GM12878 (cell line): ENCODE results near the gene MFAP3L. TPM values are rescaled to one million over a fixed set of nuclear protein-coding genes. Genes with fewer than 3 reads are reported as not detected.

Experiments
- ATAC-seq: fragments of 200-7000 bp; cut with Tn5 transposase; 3 replicates; pipeline ENCODE4 v1.9.1; 2020; ENCODE audit warnings: mild to moderate bottlenecking, moderate library complexity
- BruUV-seq: library from RNA; stranded (reverse); fragments of 400-500 nt; replicated peaks from 2 replicates; lab custom pipeline; 2021; lab: Mats Ljungman, UMichigan
- CTCF ChIA-PET: fragments of 300-600 bp; sonication (Branson Sonifier 250); formaldehyde crosslinking; extraction: SDS; loops from one replicate; lab custom pipeline; 2021; ENCODE audit warnings: inconsistent platforms; lab: Yijun Ruan, JAX
- POLR2A ChIA-PET: fragments of 350-600 bp; formaldehyde crosslinking; extraction: SDS; loops from one replicate; lab custom pipeline; 2021; ENCODE audit warnings: inconsistent platforms; lab: Charles Lee
- RAD21 ChIA-PET: fragments of 300-600 bp; sonication (Branson Sonifier 250); formaldehyde crosslinking; loops from one replicate; lab custom pipeline; 2023; ENCODE audit warnings: antibody characterized with exemption; ENCODE audit not compliant: unreplicated experiment; lab: Charles Lee
- SMC1A ChIA-PET: fragments of 300-600 bp; sonication (Branson Sonifier 250); formaldehyde crosslinking; loops from one replicate; lab custom pipeline; 2023; ENCODE audit not compliant: unreplicated experiment, uncharacterized antibody; lab: Charles Lee
- DNase-seq: peaks from one replicate; pipeline ENCODE4 v3.0.0-alpha.2; 2011; ENCODE audit warnings: low read depth, low spot score
- FAIRE-seq: peaks from 3 replicates; lab custom pipeline; 2011; peaks lifted over from hg19 to GRCh38; lab: Jason Lieb, UNC
- H2AFZ ChIP-seq: 2 replicates; pipeline ENCODE4 v1.6.0; 2011; ENCODE audit warnings: low read depth, low read length, control low read depth; ENCODE audit not compliant: control insufficient read depth
- H3K27ac ChIP-seq: 2 replicates; pipeline ENCODE4 v1.5.1; 2011; ENCODE audit warnings: control low read depth; ENCODE audit not compliant: control insufficient read depth, insufficient read depth
- H3K27me3 ChIP-seq, 2 experiments: replicated peaks in 1 of 2; 2 replicates each; pipeline versions ENCODE4 v1.6.0 to v1.6.1; 2011; ENCODE audit warnings: low read length in 1 of 2; ENCODE audit not compliant: control insufficient read depth in 2 of 2, insufficient read depth in 2 of 2
- H3K36me3 ChIP-seq, 2 experiments: 2 replicates each; pipeline ENCODE4 v1.5.1; 2011; ENCODE audit warnings: low read length in 1 of 2; ENCODE audit not compliant: control insufficient read depth in 2 of 2, insufficient read depth in 2 of 2
- H3K4me1 ChIP-seq: 2 replicates; pipeline ENCODE4 v1.6.1; 2011; ENCODE audit warnings: mild to moderate bottlenecking, low read length, moderate library complexity, mixed read lengths; ENCODE audit not compliant: control insufficient read depth, insufficient read depth
- H3K4me2 ChIP-seq: 2 replicates; pipeline ENCODE4 v1.6.0; 2011; ENCODE audit warnings: control low read depth; ENCODE audit not compliant: control insufficient read depth, insufficient read depth
- H3K4me3 ChIP-seq: fragments of 200-600 bp; sonication (generic); 2 replicates; pipeline ENCODE4 v1.5.1; 2016
- H3K79me2 ChIP-seq: 2 replicates; pipeline ENCODE4 v1.6.0; 2011; ENCODE audit warnings: low read length; ENCODE audit not compliant: control insufficient read depth, insufficient read depth
- H3K9ac ChIP-seq: 2 replicates; pipeline ENCODE4 v1.8.0; 2011; ENCODE audit warnings: low read length, control low read depth, mixed read lengths; ENCODE audit not compliant: control insufficient read depth, insufficient read depth
- H3K9me3 ChIP-seq: replicated peaks from 3 replicates; pipeline ENCODE4 v1.5.1; 2011; ENCODE audit warnings: mild to moderate bottlenecking, low read length; ENCODE audit not compliant: control insufficient read depth, insufficient read depth
- H4K20me1 ChIP-seq: 2 replicates; pipeline ENCODE4 v1.6.0; 2011; ENCODE audit not compliant: control insufficient read depth, insufficient read depth
- BHLHE40 ChIP-seq, 2 experiments: fragments of 450-650 bp in 1 of 2; IDR thresholded peaks; 2 replicates each; pipeline ENCODE4 v1.6.1; 2011 to 2017; ENCODE audit warnings: low read depth in 2 of 2, borderline replicate concordance in 1 of 2, improper control_type of control experiment in 1 of 2, low read length in 1 of 2, mild to moderate bottlenecking in 1 of 2
- CBFB ChIP-seq: IDR thresholded peaks from 2 replicates; pipeline ENCODE4 v1.6.1; 2016; ENCODE audit warnings: antibody characterized with exemption, low read depth
- CHD1 ChIP-seq: IDR thresholded peaks from 2 replicates; pipeline ENCODE4 v1.6.1; 2012; ENCODE audit warnings: low read depth, low read length, improper control_type of control experiment
- FOXM1 ChIP-seq: IDR thresholded peaks from 2 replicates; pipeline ENCODE4 v1.6.1; 2012; ENCODE audit warnings: low read depth, mild to moderate bottlenecking, inconsistent platforms, low read length, moderate library complexity
- JUND ChIP-seq: IDR thresholded peaks from 2 replicates; pipeline ENCODE4 v1.6.1; 2012; ENCODE audit warnings: low read depth, mild to moderate bottlenecking, low read length, improper control_type of control experiment, moderate library complexity
- KDM1A ChIP-seq: fragments of 200-600 bp; sonication (generic); IDR thresholded peaks from 2 replicates; pipeline ENCODE4 v1.6.1; 2016; ENCODE audit warnings: borderline replicate concordance
- MTA2 ChIP-seq: fragments of 450-650 bp; IDR thresholded peaks from 2 replicates; pipeline ENCODE4 v1.6.1; 2016; ENCODE audit warnings: low read depth, mild to moderate bottlenecking, moderate library complexity
- NBN ChIP-seq: fragments of 450-650 bp; IDR thresholded peaks from 2 replicates; pipeline ENCODE4 v1.6.1; 2016
- NFIC ChIP-seq: IDR thresholded peaks from 2 replicates; pipeline ENCODE4 v1.6.1; 2012; ENCODE audit warnings: low read depth, mild to moderate bottlenecking, inconsistent platforms, low read length, moderate library complexity
- NR2F1 ChIP-seq: fragments of 450-650 bp; conservative IDR thresholded peaks from 2 replicates; pipeline ENCODE4 v1.6.1; 2017; ENCODE audit warnings: mild to moderate bottlenecking
- NRF1 ChIP-seq: conservative IDR thresholded peaks from 2 replicates; pipeline ENCODE4 v1.6.1; 2011; ENCODE audit warnings: mild to moderate bottlenecking, low read depth, low read length, improper control_type of control experiment
- PAX8 ChIP-seq: fragments of 450-650 bp; IDR thresholded peaks from 2 replicates; pipeline ENCODE4 v1.6.1; 2017; ENCODE audit warnings: mild to moderate bottlenecking, moderate library complexity
- POLR2AphosphoS2 ChIP-seq: IDR thresholded peaks from 2 replicates; pipeline ENCODE4 v1.6.1; 2011; ENCODE audit warnings: low read depth, mild to moderate bottlenecking, low read length, improper control_type of control experiment, moderate library complexity
- RELA ChIP-seq: fragments of 450-650 bp; IDR thresholded peaks from 2 replicates; pipeline ENCODE4 v1.8.0; 2014; ENCODE audit warnings: borderline replicate concordance; ENCODE audit not compliant: partially characterized antibody
- RELB ChIP-seq: fragments of 450-650 bp; IDR thresholded peaks from 2 replicates; pipeline ENCODE4 v1.6.1; 2017; ENCODE audit warnings: low read depth, mild to moderate bottlenecking, moderate library complexity
- SMARCA5 ChIP-seq: fragments of 450-650 bp; IDR thresholded peaks from 2 replicates; pipeline ENCODE4 v1.6.1; 2017; ENCODE audit warnings: mild to moderate bottlenecking
- SPI1 ChIP-seq: IDR thresholded peaks from 2 replicates; pipeline ENCODE4 v1.6.1; 2011; ENCODE audit warnings: low read depth, mild to moderate bottlenecking, low read length, moderate library complexity, borderline replicate concordance; ENCODE audit not compliant: insufficient read depth
- TAF1 ChIP-seq: IDR thresholded peaks from 2 replicates; pipeline ENCODE4 v1.6.1; 2011; ENCODE audit warnings: mild to moderate bottlenecking, low read depth, low read length, borderline replicate concordance
- TBL1XR1 ChIP-seq: IDR thresholded peaks from 2 replicates; pipeline ENCODE4 v1.6.1; 2012; ENCODE audit warnings: low read depth, low read length, improper control_type of control experiment
- TCF3 ChIP-seq: IDR thresholded peaks from 2 replicates; pipeline ENCODE4 v1.6.1; 2012; ENCODE audit warnings: low read depth, mild to moderate bottlenecking, low read length, borderline replicate concordance; ENCODE audit not compliant: insufficient read depth
- YBX1 ChIP-seq: fragments of 450-650 bp; IDR thresholded peaks from 2 replicates; pipeline ENCODE4 v1.6.1; 2016; ENCODE audit warnings: antibody characterized with exemption
- ZNF384 ChIP-seq: IDR thresholded peaks from 2 replicates; pipeline ENCODE4 v1.6.1; 2012; ENCODE audit warnings: low read depth, mild to moderate bottlenecking, low read length, improper control_type of control experiment, borderline replicate concordance
- ZNF622 ChIP-seq: fragments of 450-650 bp; IDR thresholded peaks from 2 replicates; pipeline ENCODE4 v1.6.1; 2017; ENCODE audit warnings: mild to moderate bottlenecking, inconsistent platforms
- WGBS: methylation state at CpG from one replicate; pipeline ENCODE4 v1.1.6; 2016; ENCODE audit warnings: low lambda C conversion rate; ENCODE audit not compliant: insufficient replicate concordance, insufficient coverage; ENCODE audit errors: missing lambda C conversion rate; 5-methylcytosine and 5-hydroxymethylcytosine counted together
- in situ Hi-C: fragments of 300-500 bp; cut with MboI; formaldehyde crosslinking; loops from 9 replicates; pipeline ENCODE4 v1.14.3; 2018; ENCODE audit warnings: mixed read lengths
- intact Hi-C: fragments of 100-400 bp; cut with micrococcal nuclease; formaldehyde crosslinking; loops from one replicate; pipeline ENCODE4 v1.14.2; 2022; ENCODE audit not compliant: unreplicated experiment
- polyA plus RNA-seq, 11 experiments: library from polyadenylated mRNA; depleted of rRNA in 4 of 11; unstranded in 6 of 11; stranded (reverse) in 5 of 11; fragments of >200 nt; fragmentation: Nextera tagmentation in 4 of 11; fragmentation: Illumina TruSeq in 1 of 11; extraction: Ambion mirVana in 4 of 11; extraction: Trizol in 1 of 11; gene quantifications; 1 replicate in 1 of 11; 2 replicates in 10 of 11; pipeline versions ENCODE4 v1.2.1 to v1.2.3, GENCODE V29; 2011 to 2016; ENCODE audit warnings: inconsistent platforms in 2 of 11, missing spikeins in 2 of 11, low read depth in 1 of 11
- total RNA-seq, 4 experiments: library from RNA; depleted of rRNA in 3 of 4; stranded (reverse); fragments of >200 nt in 3 of 4; fragmentation: Illumina TruSeq in 1 of 4; extraction: Trizol in 1 of 4; gene quantifications; 2 replicates each; pipeline versions ENCODE4 v1.2.1 to v1.2.3, GENCODE V29; 2013 to 2021

The MFAP3L gene
- total and polyA plus RNA-seq, 10 of the 15 experiments (the other 5 are each of a cell fraction or from before 2014, with no cell fraction given), result 0.10 to 3.0 TPM; not detected in 8

- TF ChIP-seq NBN, result no peak
- TF ChIP-seq PAX8, result no peak
- no peak for TF ChIP-seq SPI1
- no peak for TF ChIP-seq TCF3
- no peak for TF ChIP-seq CHD1
These were observed 20.7 kb downstream of the MFAP3L start (continued) for GRCh38 chr4:170005472-170005871.

GRCh38 chr4:170004651-170005295, 21.4 kb downstream of the MFAP3L start:
- no peaks in the 10 kb centered on the region for H3K79me2 ChIP-seq
- H3K9ac ChIP-seq, result no peak overlapping the region

More at GRCh38 chr4:170004651-170005295, 21.4 kb downstream of the MFAP3L start:
- 60% methylated on average over 5 of the region's 5 CpGs for WGBS
- TF ChIP-seq NFIC (no peak), RELA (no peak), JUND (no peak), TBL1XR1 (no peak), FOXM1 (no peak), MTA2 (no peak), POLR2AphosphoS2 (no peak), ZNF622 (no peak), RELB (no peak), NR2F1 (no peak), BHLHE40 (IDR thresholded peaks at IDR 0.05; ENCODE audit: borderline replicate concordance in 1 of 2, low read depth in 2 of 2, low read length in 1 of 2) (no peak), TAF1 (no peak), KDM1A (no peak), NRF1 (no peak), ZNF384 (no peak), YBX1 (no peak), CBFB (no peak), SMARCA5 (no peak)
- H3K9me3 ChIP-seq, result no peaks in the 10 kb centered on the region
- no peaks in the 10 kb centered on the region; the same call in 1 of the 2 replicates for H3K4me1 ChIP-seq
- BruUV-seq, result no TSS peak
- intact Hi-C loops, result no loop called here
- H3K27ac ChIP-seq, result no peak overlapping the region
- ChIA-PET CTCF (no interaction called here), POLR2A (no interaction called here), RAD21 (no interaction called here), SMC1A (interaction anchor here (0.5 to 1.1 kb wide), 2 partner anchors 8 to 119 kb away, joined by 3 to 4 read pairs; no protein-coding TSS in a partner anchor)
- no peak overlapping the region for H3K4me3 ChIP-seq
- H3K36me3 ChIP-seq, result no peaks in the 10 kb centered on the region
- DNase-seq (no peak), ATAC-seq (no peak), FAIRE-seq (no peak)
- H3K4me2 ChIP-seq, result no peak overlapping the region
- no peak overlapping the region for H2AFZ ChIP-seq
- no peaks in the 10 kb centered on the region for H4K20me1 ChIP-seq
- in situ Hi-C loops, result no loop called here
- no peaks in the 10 kb centered on the region for H3K27me3 ChIP-seq
